Measurements from ENCODE around the gene EXD1.

GRCh38 chr15:41231422-41232226 lies 1.1 kb upstream of the EXD1 start:
- TF ChIP-seq, protein P1, sequence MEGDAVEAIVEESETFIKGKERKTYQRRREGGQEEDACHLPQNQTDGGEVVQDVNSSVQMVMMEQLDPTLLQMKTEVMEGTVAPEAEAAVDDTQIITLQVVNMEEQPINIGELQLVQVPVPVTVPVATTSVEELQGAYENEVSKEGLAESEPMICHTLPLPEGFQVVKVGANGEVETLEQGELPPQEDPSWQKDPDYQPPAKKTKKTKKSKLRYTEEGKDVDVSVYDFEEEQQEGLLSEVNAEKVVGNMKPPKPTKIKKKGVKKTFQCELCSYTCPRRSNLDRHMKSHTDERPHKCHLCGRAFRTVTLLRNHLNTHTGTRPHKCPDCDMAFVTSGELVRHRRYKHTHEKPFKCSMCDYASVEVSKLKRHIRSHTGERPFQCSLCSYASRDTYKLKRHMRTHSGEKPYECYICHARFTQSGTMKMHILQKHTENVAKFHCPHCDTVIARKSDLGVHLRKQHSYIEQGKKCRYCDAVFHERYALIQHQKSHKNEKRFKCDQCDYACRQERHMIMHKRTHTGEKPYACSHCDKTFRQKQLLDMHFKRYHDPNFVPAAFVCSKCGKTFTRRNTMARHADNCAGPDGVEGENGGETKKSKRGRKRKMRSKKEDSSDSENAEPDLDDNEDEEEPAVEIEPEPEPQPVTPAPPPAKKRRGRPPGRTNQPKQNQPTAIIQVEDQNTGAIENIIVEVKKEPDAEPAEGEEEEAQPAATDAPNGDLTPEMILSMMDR (IDR thresholded peaks at IDR 0.05; ENCODE audit: low read depth, low read length, missing input control), result no peak
- TF ChIP-seq YY1 (IDR thresholded peaks at IDR 0.05) (no peak), REST (IDR thresholded peaks at IDR 0.05) (no peak)

Data from liver (tissue), 2 donors.